GM18951 (cell line): ENCODE data around the gene CECR2.

ENCODE experiments used
- POLR2A ChIP-seq: IDR thresholded peaks from 4 replicates; pipeline ENCODE4 v1.6.1; 2011; ENCODE audit warnings: mild to moderate bottlenecking; ENCODE audit not compliant: insufficient read length, insufficient read depth; ENCODE audit errors: extremely low read depth
- in situ Hi-C: fragments of 300-500 bp; cut with MboI; formaldehyde crosslinking; loops from one replicate; pipeline ENCODE4 v1.12.0; 2022; ENCODE audit warnings: low sequenced_read_pairs, mixed read lengths, inconsistent platforms; ENCODE audit not compliant: unreplicated experiment

The CECR2 gene

DNA sequence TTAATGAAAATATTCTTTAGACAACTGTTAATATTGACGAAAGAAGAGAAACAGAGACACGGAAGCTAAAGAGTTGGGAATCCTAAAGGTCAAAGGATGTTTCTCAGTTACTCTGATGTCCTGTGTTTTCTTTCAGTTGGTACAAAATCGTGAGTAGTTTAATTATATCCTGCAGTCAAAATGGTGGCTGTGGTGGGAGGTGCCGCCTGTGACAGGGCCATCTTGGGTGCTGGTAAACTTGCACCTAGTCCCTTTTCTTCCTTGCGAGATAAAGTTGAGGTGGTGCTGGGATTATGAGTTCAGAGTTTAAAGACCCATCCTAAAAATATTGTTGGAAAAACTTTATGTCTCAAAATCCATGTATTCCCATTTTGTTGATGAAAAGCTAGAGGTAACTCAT is 2.2 kb downstream of the CECR2 start:
- in situ Hi-C loops, result no loop called here
- TF ChIP-seq POLR2A, result no peak

DNA sequence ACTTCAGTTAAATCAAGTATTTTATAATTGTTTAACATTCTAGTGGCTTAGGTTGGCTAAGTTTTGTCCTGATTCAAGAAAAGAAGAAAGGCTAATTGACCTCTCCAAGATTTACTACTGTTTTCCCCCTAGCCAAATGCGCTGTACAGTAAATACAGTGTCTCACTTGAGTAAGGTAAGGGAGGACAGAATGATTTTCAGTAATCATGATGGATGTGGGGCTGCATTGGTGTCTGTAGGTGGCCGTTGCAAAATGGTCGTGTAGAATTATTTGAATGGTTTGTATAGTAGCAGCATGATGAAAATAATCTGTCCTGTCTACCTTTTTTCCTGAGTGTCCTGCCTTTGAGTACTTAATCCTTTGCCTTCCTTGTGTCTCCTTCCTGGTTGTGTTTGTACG is 4.6 kb downstream of the CECR2 start:
- in situ Hi-C loops, result no loop called here
- TF ChIP-seq POLR2A, result no peak

DNA sequence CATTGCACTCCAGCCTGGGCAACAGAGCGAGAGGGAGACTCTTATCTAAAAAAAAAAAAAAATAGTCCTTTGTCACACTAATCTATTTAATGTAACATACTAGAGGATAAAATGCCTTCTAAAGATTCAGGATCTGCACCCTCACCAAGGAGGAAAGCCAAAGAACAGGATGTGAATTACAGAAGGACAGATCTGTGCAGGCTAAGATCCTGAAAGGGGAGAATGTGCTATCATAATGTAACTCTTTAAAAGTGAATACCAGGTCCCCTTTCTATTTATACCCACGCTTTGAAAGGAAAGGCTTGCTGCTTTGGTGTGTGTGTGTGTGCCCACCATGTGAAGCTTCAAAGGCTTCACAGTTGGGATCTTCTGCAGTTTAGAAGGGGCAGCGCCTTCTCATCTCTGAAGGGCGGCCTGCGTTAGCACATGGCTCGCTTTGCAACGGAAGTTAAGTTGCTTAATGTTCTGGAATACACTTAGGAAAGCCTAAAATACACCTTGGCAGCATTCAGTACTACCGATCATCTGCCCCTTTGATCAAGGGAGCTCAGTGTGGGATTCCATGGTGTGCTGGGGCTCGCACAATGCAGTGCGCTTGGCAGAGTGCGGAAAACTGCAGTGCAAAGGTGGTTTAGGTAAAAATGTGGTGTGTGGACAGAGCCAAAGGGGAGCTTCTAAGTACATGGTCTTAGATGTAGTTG is 6.8 kb downstream of the CECR2 start:
- TF ChIP-seq POLR2A, result no peak
- in situ Hi-C loops, result no loop called here

DNA sequence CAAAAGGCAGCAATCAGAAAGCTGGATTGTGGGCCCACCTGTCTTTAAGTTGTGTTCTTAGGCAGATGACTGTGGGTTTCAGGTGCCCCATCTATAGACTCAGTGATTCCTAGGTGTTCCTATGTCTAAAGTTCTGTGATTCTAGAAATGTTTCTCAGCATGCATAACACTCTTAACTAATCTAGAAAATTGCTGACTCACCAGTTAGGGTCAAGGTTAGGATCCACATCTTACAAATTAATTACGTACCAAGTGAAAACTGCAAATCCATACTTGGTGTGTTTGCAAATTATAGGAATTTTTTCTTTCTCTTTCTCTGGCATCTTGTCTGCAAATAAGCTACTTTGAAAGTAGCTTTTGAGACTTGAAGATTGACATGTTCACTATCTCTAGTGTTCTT is 7.7 kb downstream of the CECR2 start:
- in situ Hi-C loops, result no loop called here
- no peak for TF ChIP-seq POLR2A

DNA sequence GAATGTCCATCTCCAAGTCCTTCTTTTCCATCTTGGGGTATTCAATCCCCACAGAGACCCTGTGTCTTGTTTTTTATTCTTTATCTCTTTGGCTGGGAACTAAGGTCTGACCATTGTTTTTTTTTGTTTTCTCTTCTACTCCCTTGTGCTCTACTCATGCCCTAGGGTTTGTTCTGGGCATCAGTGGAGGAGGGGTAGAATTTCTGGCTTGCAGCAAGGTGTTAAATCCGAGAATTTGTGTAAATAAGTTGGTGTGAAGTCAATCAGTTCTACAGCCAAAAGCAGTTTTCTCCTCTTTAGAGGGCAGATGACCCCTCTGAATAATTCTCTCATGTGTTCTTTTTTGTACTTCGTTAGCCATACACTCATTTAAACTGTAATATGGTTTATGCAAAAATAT is 10.7 kb downstream of the CECR2 start:
- TF ChIP-seq POLR2A, result no peak
- in situ Hi-C loops, result no loop called here

DNA sequence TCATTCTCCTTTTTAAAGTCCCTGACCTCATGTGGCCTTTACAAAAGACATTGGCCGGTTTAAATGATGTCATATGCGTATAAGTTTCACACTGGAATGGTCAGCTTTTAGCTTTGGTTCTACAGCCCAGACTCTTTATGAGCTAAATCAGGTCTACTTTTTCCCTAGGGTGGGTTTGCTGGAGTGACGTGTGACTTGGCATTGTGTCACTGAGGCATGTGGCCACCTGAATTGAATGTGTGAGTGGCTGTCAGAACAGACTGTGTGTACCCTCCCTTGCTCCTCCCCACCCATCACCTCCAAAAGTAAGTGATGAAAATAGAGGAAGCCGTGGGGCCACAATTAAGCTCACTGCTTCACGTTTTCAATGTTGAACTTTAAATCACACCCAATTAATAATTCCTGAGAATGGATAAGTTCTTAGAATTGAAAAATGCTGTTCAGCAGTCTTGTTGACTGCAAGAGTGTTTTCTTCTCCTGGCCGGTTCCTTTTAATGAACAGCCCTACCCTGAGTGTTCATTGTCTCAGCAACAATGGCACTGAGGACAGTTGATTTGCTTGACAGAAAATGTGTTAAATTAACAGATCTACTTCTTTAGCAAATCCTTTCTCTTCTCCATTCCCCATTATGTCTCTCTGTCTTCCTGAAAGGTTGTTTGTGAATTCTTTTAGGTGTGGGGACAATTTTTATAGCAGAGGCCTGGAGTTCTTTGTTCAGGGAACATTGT is 11.3 kb downstream of the CECR2 start:
- no peak for TF ChIP-seq POLR2A
- in situ Hi-C loops, result no loop called here

DNA sequence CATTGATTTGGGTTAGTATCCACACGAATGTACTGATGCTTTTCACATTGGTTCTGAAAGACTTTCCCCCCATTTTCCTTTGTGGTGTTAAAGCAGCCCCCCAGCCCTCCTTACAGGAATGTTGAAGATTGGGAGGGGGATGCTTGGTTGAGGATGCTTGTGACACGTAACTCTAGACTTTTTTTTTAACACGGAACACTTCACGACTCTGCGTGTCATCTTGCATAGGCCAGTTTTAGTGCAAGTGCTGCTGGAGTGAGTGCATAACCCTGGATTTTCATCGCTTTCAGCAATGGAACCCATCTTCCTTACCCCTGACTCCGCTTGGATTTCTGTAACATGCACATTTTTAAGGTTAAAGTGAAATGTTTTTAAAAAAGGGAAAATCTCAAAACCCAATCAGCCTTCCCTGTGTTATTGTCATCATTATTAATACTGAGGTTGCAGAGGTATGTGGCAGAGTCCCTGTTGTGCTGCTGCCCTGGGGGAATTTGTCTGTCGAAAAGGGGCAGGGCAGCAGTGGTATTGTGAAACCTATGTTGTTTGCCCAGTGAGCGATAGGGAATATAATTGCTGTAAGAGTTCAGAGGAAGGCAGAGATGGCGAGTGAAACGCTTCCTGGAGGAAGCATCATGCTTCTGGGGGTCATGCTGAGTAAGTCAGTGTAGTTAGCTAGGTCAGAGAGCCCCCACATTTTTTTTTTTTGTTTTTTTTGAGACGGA is 12.1 kb downstream of the CECR2 start:
- in situ Hi-C loops, result no loop called here
- TF ChIP-seq POLR2A, result no peak

DNA sequence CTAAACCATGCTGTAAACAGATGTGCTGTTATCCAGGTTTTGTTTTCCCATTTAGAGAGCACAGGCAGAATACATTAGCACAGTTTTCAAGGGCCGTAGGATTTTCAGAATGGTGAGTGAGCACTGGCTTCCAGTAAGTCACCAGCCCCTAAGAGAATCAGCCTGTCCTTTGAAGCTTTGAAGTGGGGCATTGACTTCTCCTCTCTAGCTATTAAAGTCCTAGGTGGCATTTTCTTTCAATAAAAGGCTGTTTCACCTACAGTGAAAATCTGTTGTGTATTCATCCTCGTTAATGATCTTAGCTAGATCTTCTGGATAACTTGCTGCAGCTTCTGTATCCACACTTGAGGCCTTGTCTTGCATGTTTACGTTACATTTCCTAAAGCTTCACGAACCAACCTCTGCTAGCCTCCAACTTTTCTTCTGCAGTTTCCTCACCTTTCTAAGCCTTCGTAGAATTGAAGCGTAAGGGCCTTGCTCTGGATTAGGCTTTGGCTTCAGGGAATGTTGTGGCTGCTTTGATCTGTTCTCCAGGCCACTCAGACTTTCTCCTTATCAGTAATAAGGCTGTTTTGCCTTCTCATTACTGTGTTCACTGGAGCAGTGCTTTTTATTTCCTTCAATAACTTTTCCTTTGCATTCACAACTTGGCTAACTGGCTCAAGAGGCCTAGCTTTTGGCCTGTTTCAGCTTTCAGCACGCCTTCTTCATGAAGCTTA is 15.5 kb downstream of the CECR2 start:
- no peak for TF ChIP-seq POLR2A
- in situ Hi-C loops, result no loop called here

DNA sequence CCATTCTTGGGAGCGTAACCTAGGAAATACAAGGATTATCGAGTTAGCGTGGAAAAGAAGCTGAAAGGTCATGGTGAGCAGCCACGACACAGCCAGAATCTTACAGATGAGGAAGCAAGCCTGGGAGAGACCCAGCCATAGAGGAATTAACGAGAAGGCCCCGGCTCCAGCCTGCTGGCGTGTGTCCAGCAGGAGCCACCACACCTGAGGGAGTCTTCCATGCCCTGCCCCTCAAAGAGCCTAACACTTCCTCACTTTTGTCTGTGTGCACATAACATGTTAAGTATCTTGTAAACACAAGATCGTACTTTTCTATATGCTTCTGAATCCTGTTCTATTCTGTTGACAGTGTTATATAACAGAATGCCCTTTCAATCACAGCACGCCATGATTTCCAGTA is 18.1 kb downstream of the CECR2 start:
- TF ChIP-seq POLR2A, result no peak
- in situ Hi-C loops, result no loop called here

DNA sequence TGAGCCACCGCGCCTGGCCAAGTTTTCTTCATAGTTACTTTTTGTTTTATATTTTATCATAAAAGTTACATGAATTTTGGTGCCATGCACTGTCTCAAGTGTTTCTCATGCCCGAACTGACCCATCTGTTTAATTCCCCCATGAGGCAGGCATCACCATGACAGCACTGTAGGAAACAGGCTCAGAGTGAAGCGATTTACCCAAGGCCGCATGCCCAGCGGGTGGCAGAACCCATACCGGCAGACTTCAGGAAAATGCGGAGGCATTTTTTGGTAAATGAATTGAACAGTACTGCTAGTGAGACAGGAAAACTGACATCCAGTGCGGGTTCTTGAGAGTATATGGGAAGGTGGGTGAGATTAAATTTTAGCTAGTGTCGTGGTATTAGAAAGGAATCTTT is 19.0 kb downstream of the CECR2 start:
- TF ChIP-seq POLR2A, result no peak
- in situ Hi-C loops, result no loop called here

DNA sequence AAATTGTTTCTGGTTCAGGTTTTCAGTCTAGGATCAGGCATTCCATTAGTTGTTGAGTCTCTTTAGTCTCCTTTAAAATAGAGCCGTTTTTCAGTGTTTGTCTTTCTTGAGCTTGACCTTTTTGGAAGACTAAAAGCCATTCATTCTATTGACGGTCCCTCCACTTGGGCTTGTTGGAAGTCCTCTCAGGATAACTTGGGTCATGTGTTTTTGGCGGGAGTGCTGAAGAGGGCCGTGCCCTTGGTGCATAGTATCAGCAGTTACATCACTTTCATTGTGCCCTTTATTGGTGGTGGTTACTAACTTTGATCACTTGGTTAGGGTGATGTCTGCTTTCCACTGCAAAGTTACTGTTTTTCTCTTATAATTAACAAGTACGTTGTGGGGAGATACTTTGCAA is 20.8 kb downstream of the CECR2 start:
- in situ Hi-C loops, result no loop called here

DNA sequence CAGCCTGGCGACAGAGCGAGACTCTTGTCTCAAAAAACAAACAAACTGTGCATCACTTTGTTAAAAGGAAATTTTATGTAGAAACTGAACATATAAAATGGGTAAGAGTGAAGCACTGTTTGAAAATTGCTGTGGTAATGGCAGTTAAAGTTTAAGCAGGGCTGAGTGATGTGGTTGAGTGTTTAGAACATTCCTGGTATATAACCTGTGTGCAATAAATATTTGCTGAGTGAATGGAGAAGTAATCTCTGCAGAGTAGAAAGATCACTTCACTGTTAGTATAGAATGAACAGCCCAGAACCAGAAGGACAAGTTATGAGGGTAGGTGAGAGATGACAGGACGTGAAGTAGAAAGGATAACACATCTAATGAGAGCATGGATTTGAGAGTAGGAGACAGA is 27.3 kb downstream of the CECR2 start:
- TF ChIP-seq POLR2A, result no peak
- in situ Hi-C loops, result no loop called here

More for the DNA sequence above, 20.8 kb downstream of the CECR2 start:
- TF ChIP-seq POLR2A, result no peak
